Activated CD8-positive, alpha-beta memory T cell treated with anti-CD3 and anti-CD28 coated beads for 48 hours (primary cell): Measurements from ENCODE around the gene DAB2IP.
"Not testable (repeated sequence)": the region's sequence is repeated elsewhere in the genome, so short reads cannot be mapped to it uniquely, and the experiment has no call there.

Experiments used
- DNase-seq, 3 experiments: peaks; one replicate each; pipeline ENCODE4 v3.0.0-alpha.2; 2020; ENCODE audit warnings: low read depth in 2 of 3, low spot score in 2 of 3

Gene DAB2IP

DNA sequence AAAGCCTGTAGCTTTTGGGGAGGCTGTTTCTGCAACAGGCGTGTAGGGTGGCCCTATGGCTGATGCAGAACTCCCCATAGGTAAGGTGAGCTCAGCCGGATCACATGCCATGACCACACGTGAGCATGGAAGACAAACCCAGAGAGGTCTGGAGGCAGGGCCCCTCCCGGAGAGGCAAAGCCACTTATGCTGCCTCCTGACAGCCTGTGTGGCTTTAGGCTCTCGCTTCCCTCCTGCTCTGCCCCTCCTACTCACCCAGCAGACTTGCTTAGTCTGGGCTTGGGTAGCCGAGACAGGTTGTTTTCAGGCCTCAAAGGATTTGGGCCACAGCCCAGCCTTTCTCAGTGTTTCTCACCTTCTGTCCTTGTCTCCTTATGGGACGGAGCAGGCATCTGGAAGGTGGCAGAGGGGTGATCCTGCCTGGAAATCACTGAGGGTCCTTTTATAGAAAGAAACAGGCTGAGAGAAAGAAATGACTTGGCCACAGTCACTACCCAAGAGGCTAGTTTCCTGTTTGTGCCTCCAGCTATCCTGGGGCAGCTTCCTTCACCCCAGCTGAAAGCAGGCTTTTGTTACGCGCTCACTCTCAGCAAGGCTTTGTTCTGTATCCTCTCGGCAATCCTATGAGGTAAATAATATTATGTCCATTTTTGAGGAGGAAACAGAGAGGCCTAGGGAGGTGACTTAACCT lies 89.9 kb downstream of the DAB2IP start:
- DNase-seq, result no peak

DNA sequence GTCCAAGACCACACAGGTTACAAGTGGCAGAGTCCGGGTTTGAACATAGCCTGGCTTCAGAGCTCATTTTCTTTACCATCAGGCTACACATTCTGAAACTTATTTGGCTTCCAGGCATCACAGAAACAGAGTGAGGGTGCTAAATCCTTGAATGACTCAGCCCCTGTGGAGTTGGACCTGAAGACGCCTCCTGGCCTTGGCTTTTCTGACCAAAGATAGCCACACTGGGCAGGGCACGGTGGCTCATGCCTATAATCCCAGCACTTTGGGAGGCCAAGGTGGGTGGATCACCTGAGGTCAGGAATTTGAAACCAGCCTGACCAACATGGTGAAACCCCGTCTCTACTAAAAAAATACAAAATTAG lies 90.5 kb downstream of the DAB2IP start:
- not testable (repeated sequence) for DNase-seq

DNA sequence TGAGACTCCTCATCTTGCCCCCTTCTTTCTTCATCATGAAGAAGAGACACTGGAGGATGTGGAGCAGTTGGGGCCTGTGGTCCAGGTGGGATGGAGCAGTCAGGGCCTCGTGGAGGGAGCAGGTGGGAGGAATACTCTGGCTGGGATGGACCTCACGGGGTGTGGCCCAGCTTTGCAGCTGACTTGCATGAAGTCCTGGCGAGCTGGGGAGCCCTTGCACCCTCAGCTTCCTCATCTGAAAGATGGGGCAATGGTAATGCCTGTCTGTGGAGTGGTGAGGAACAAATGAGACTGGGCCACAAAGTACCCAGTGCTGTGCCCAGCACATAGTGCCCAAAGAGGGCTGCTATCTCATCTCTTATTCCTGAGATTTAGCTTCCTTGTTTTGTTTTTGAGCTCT lies 91.5 kb downstream of the DAB2IP start:
- DNase-seq, result no peak

DNA sequence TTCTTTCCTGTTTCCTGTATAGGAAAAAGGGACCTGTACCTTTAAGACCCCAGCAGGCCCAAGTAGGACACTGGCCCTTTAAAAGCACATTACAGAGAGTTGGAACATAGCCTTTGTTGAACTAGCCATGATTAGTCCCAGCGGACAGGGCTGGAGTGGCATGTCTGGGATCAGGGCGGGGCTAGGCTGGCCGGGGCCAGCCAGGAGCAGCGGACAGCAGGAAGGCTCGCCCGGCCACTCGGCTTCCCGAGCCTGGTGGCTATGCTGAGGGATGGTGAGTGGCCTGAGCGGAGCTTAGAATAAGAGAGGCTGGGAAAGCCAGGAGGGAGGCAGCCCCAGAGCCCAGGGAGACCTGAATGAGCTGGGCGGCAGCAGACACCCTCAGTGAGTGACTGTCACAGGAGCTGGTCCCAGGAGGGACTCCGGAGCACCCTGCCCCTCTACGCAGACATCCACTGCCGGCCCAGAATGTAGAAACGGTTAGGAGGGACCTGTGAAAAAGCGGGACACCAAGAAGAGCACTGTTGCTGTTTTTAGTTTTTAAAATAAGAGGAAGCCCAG lies 92.1 kb downstream of the DAB2IP start:
- no peak for DNase-seq

DNA sequence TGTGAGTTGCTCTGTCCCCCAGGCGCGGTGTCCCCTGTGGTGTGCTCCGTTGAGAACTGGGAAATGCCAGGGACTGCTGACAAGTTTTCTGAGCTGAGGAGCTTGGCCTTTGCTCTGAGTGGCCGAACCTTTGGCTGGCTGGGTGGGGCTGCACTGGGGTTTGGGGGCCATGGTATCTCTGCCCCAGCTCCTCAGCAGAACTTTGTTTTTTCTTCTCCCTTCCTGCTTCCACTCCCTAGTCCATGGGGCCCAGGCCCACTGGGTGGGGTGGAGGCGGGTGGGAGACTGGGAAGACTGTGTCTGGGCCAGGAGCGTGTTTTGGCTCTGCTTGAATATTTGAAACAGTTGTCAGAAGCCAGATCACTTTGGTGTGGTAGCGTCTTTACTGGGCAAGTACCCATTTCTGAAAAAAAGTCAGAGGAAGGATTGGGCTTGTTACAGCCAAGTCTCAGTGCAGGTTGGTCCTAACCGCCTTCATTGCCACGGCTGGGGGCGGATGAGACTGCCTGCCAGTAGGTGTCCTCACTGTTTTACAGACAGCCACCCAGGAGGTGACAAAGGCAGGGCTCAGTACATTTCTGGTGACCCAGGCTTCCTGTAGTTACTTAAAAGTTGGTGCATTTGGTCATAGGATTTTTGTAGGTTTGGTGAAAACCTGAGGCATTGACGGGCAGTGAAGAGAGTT lies 92.7 kb downstream of the DAB2IP start:
- DNase-seq, result peak in 1 of 3 experiments; percentile 7

DNA sequence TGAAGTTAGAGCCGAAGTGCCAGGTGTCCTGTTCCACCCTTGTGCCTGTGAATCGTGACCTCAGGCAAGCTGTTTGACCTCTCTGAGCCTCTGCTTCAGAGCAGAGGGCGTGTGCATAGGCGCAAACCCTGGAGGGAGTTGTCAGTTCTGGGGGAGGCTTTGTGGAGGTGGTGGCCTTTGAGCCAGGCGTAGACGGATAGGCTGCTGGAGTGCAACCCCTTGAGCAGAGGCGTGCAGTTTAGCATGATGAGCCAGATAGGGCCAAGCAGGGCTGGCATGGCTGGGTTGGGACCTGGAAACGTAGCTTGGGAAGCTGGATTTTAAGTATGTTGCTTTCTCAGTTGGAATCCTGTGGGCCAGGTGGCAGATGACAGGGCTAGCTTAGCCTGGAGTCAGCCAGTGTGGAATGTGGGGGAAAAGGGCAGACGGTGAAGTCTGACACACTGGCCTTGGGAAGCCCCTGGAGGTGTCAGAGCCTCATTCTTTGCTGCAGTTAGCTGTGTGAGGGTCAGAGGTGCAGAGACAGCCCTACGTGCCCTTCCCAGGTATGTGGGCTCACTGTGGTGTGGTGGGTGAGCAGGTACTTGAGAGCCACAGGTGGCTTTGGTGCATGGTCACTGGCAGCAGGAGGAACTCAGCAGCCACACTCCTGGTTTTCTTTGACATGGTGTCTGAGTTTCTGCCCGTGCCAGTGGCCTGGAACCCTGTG lies 93.4 kb downstream of the DAB2IP start:
- no peak for DNase-seq

DNA sequence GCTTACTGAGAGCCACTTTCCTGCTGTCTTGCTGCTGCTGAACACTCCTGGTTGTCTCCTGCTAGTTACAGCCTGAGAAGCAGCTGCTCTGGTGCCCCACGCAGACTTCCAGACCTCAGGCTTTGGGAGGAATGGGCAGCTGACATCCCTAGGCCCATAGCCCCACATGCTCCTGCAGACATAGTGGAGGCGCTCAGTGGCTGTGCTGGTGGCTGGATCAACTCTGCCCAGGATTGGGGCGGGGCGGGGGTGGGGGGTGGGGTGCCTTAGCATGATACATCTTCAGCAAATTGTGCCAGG lies 93.9 kb downstream of the DAB2IP start:
- no peak for DNase-seq

DNA sequence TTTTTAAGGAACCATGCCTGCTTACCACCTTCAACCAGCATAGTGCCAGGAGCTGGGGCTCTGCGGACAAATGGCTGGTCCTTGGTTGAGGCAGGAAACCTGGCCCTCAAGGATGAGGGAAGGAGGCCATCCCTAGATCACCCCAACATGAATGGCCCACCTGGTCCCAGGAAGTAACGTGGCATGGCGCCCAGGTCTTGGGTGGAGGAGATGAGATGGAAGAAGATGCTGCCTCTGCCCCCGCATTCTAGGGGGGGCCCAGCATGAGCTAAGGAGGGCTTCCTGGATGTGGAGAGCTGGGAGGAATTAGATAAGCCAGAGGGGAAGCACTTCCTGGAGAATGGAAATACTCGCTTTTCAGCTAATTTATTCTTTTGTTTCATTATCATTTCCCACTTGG lies 95.0 kb downstream of the DAB2IP start:
- no peak for DNase-seq

DNA sequence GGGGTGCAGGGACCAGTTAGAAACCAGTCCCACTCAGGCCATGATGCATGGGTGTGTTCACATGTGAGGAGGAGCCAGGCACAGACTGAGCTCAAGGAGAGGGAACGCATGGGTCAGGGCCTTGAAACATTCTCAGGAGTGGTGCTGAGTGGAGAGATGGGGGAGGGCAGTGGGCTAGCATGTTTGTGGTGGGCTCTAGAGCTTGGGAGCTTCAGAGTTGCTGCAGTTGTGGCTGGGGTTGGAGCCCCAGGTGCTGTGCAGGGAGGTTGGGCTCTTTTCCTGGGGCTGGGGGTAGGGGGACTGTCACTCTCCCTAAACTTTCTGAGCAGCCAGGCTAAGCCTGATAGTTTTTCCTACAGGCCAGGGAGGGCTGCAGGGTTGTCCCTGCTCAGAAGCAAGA lies 95.4 kb downstream of the DAB2IP start:
- DNase-seq, result no peak

DNA sequence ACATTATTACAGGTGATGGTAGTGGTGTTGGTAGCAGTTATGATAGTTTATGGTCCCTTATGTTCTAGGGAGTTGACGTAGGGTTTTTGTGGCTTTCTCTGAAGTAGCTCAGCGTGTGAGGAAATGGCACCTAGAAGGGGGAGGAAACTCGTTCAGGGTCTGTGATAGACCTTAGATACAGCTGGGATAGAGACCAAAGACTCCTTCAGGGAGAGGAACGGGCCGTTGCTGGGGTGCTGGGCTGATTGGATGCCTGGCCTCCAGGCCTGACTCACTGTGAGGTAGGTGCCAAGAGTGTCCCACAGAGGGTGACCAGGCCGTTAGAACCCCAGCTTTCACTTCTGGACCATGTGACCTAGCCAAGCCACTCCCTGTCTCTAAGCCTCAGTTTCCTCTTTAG lies 96.6 kb downstream of the DAB2IP start:
- no peak for DNase-seq

DNA sequence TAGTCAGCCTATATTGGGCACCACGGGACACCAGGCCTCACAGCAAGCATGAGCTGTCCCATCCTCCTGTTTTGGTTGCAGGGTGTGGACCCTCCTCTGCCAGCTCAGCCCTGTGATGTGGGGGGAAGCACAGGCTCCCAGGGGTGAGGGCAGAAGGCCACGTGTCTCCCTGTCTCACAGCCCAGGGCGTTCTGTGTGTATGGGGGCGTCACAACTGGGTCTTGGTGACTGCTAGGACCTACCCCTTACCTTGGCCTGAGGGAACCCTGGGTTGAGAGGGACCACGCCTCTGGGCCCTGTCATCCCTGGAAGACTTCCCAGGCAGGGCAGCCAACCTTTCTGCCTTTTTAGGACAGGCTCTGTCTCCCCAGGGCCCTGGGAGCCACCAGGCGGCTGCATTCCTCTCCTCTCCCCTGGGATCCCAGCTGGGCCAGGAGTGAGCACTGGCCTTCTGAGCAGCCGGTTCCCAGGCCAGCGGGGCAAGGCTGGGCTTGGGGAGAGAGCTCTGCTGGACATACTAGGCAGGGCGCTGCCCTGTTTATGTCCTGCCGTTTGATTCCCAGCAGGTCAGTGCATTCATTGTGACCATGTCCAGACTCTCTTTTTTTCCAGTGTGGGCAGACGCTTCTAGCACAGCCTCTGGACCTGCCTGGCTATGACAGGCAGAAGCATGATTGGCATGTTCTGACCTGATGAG lies 97.4 kb downstream of the DAB2IP start:
- no peak for DNase-seq

DNA sequence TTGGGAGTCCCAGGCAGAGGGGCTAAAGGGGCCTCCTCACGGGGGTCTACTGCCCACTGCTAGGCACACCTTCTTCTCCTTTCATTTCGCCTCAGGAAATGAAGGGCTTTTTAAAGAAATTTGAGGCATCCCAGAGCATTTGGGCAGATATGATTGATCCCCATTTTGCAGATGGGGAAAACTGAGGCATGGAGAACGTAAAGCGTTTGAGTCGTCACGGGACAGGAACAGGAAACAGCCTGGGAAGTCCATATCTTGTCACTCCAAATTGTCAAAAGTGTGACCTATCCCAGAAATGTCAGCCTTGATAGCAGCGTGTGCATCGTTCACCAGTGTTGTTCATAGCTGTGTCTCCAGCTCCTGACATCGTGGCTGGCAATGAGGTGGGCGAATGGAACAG lies 98.2 kb downstream of the DAB2IP start:
- no peak for DNase-seq

DNA sequence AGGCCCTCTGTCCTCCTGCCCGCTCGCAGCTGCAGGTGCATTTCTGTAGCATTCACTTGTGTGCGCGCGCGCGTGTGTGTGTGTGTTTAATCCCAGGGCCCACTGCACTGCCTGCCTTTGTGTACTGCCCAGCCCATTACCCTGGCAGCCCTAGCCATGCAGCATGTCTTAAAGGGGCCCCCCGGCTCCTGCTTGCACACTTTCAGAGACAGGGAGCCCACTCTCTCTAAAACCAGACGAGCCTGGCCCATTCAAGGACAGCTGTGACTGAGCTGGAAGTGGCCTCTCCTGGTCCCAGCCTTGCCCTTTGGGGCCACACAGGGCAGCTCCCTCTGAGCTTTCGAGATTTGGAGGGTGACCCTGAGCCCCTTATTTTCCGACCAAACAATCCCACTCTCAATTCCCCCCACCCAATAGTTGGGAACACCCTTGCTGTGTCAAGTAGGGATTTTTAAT lies 98.9 kb downstream of the DAB2IP start:
- DNase-seq, result no peak

DNA sequence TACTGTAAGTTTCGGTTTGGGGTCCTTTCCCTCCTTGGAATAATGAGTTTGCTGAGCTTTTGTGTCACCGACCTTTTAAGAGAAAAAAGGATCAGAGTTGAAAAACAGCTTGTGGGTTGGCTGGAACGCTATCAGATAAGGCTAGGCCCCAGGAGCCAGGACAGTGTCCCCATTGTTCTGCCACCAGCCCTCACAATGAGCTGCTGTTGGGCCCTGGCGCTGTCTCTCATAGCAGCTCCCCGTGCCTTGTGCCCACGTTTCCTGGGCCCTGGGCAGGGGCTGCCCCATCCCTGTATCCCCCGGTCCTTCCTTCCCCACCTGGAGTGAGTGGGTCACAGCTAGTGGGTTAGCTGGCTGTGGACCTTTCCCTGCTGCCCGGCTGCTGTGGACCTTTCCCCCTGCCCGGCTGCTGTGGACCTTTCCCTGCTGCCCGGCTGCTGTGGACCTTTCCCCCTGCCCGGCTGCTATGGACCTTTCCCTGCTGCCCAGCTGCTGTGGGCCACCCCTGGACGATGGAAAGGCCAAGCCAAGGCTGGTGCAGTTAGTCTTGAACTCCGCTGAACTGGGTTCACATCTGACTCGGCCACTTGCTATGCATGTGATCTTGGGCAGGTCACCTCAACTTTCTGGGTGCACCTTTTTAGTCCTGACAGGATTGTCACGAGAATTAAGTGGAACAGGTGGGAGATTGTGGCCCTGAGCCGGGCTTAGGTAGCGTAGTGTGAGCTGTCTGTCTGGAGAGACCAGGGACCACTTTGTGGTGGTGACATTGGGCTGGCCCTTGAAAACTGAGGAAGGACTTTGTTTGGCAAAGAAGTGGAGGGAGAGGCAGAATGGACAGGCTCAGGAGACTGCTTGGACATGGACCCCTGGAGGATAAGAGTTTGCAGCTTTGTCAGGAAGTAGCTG lies 99.5 kb downstream of the DAB2IP start:
- no peak for DNase-seq

DNA sequence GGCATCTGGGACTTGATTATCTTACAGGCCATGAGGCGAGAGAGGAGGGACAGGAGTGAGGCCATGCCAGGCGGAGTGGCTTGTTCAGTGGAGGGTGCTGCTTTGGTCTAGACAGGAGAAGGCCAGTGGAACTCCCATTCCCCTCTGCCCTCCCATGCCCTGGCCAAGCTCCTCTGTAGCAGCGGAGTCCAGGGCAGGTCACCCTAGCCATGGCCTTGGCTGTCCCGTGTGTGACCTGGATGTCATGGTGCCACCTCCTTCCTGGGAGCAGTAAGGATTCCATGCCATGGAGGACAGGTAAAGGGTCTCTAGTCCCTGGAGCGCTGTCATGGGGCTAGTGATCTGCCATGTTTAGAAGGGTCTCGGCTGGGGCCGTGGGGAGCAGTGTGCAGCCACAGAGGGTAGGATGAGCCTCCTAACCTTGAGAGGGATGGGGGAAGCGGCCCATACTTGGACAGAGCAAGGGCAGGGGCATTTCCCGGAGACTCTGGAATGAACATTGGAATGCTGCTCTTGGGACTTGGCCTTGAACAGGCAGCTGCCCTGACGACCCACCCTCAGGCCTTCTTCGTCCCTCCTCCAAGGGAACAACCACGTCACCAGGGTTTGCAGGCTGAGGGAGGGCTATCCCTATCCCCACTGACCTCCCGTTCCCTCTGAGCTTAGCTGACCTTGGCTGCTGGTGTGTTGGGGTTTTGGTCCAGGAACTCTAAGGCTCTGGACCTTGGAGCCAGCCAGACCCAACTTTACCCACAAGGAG lies 100.4 kb downstream of the DAB2IP start:
- DNase-seq, result no peak

DNA sequence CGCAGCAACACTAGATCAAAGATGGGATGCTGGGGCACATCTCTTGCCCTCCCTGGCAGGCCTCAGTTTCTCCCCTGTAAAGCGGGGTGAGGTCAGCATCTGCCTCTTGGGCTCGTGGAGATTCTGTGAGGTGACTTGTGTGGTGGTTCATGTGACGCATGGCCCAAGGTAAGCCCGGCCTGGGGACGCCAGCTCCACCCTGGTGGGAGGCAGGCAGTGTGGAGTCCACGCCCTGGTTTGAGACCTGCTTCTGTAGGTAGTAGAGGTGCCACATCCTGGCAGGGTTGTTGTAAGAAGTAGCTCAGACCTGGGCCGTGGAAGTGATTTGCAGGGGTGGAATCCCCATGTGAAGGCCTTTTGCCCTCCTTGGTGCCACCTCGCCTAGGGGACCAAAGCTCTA lies 101.5 kb downstream of the DAB2IP start:
- no peak for DNase-seq

DNA sequence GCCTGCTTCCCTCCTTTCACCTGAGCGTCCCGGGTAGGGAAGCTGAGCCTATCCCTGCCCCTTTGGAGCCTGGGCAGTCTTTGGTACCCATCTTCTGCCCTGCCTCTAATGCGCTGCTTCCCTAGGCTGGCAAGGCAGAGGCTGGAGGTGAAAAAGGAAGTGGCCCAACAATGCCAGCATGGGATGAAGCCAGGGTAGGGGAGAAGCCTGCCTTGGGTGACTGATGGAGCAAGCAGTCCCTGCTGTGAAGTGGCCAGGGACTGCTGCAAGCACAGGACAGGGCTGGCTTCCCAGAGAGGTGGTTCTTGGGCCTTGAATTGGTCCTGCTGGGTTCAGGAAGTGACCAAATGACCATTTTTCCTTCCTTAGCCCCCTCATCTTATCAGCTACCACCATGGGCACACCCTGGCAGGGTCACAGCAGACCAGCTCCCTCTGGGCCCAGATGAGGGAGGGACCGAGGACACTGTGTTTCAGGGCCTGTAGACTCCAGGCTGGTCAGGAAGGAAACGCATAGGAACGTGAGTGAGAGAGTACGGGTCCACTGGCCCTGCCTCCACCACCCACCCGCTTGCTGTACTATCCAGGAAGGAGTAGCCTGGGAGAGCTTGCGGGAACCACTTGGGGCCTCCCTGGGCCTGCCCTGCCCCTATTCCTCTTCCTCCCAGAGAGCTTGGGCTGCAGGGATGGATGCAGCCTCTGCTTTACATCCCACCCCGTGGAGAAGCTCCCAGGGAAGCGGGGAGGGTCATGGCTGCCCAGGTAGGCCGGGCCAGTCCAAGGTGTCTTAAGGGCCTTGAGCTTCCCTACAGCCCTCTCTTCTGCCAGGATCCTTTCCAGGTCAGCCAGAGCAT lies 102.6 kb downstream of the DAB2IP start:
- no peak for DNase-seq

DNA sequence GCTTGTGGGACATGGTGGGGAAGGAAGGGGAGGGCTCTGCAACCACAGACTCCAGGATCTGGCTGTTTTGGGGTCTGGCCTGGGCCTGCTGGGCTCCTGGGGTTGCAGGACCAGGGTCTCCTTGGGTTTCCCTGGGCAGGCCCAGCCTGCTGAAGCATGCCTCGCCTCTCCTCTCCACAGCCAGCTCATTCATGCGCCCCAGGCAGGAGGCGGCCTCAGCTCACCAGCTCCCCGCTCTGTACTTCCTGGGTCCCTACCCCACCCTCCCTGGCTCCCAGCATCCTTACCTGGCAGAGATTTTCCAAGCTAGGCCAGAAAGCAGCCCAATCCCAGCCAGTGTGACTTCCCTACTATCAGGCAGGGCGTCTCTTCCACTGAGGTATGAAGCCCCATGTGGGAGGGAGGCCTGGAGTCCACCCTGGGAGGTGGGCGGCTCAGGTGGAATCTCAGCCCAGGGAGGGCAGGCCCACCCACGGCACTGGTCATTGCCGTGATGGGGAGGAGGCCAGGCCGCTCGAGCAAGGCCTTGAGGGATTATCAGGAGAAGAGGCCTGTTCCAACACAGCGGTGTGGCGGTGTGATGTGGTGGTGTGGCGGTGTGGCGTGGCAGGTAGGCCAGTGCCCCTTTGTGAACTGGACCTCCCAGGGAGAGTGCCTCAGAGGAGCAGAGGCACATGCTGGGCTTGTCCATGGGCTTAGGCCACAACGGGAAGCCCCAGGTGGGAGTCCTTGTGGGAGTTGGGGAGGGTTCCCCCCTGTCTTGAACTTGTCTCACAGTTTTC lies 103.4 kb downstream of the DAB2IP start:
- no peak for DNase-seq
